Kidney (tissue), 14 donors: Measurements from ENCODE around the gene SVBP. TPM values are rescaled to one million over a fixed set of nuclear protein-coding genes. Genes with fewer than 3 reads are reported as not detected.

ENCODE experiments used
- DNase-seq, 5 donors: peaks; one replicate each; pipeline ENCODE4 v3.0.0-alpha.2; 2013 to 2020
- FAIRE-seq: peaks from 2 replicates; lab custom pipeline; 2012; peaks lifted over from hg19 to GRCh38; lab: Jason Lieb, UNC
- H3K27ac ChIP-seq, 2 donors: one replicate each; pipeline ENCODE4 v1.7.0; 2013; ENCODE audit warnings: low read depth in 2 of 2, low read length in 2 of 2, inconsistent platforms in 1 of 2
- H3K27me3 ChIP-seq: one replicate; pipeline ENCODE4 v1.7.1; 2013; ENCODE audit warnings: low read length, inconsistent platforms; ENCODE audit not compliant: control insufficient read depth, insufficient read depth
- H3K36me3 ChIP-seq, 3 donors: one replicate each; pipeline versions ENCODE4 v1.7.0 to v1.7.1; 2013; ENCODE audit warnings: low read length in 3 of 3, control low read depth in 1 of 3, inconsistent platforms in 1 of 3; ENCODE audit not compliant: insufficient read depth in 3 of 3, control insufficient read depth in 2 of 3
- H3K4me1 ChIP-seq, 3 donors: one replicate each; pipeline versions ENCODE4 v1.7.0 to v1.7.1; 2013; ENCODE audit warnings: low read length in 3 of 3, inconsistent platforms in 1 of 3, low read depth in 1 of 3; ENCODE audit not compliant: control insufficient read depth in 2 of 3, insufficient read depth in 2 of 3
- H3K4me3 ChIP-seq, 3 donors: one replicate each; pipeline versions ENCODE4 v1.7.0 to v1.8.1; 2013; ENCODE audit warnings: low read length in 3 of 3, control low read depth in 1 of 3, inconsistent platforms in 1 of 3
- H3K9ac ChIP-seq, 3 donors: one replicate each; pipeline versions ENCODE4 v1.7.0 to v1.7.1; 2013; ENCODE audit warnings: low read length in 3 of 3, control low read depth in 1 of 3, inconsistent platforms in 1 of 3
- H3K9me3 ChIP-seq, 3 donors: one replicate each; pipeline versions ENCODE4 v1.7.0 to v1.7.1; 2013; ENCODE audit warnings: low read length in 3 of 3, control low read depth in 1 of 3, inconsistent platforms in 1 of 3; ENCODE audit not compliant: control insufficient read depth in 2 of 3, insufficient read depth in 1 of 3
- intact Hi-C: fragments of 100-400 bp; cut with DNase I; formaldehyde crosslinking; loops from one replicate; pipeline ENCODE4 v1.11.1; 2022
- polyA plus RNA-seq: library from polyadenylated mRNA; stranded (reverse); fragments of 350-450 nt; fragmentation: Illumina TruSeq; extraction: RNeasy Lipid Tissue Mini Kit (QIAGEN cat#74804); gene quantifications from one replicate; pipeline ENCODE4 v1.2.3, GENCODE V29; 2014; ENCODE audit warnings: low read depth, low replicate concordance; ENCODE audit not compliant: insufficient read depth
- total RNA-seq: library from RNA; stranded (reverse); fragmentation: NEBNext Ultra II Directional; extraction: Animal tissue kit (Norgen Biotek cat#: 25700); gene quantifications from one replicate; pipeline ENCODE4 v1.2.1, GENCODE V29; 2021
- TF ChIP-seq, protein P1 (sequence below): IDR thresholded peaks from 3 replicates; pipeline ENCODE4 v1.5.1; 2012; ENCODE audit warnings: mild to moderate bottlenecking, moderate library complexity, borderline replicate concordance; ENCODE audit not compliant: insufficient read depth; ENCODE audit errors: extremely low read depth
- donor health status: control.
- donor health status: control.
- donor health status: control.
- donor health status: control.
- donor health status: control.
- donor health status: DM: yes; HTN: yes; CAD: no.
- donor health status: Normal renal cell carcinoma (clear cell type).

SVBP gene
- total and polyA plus RNA-seq, 2 donors from 2014 or later, result 15.5 to 36.8 TPM

DNA sequence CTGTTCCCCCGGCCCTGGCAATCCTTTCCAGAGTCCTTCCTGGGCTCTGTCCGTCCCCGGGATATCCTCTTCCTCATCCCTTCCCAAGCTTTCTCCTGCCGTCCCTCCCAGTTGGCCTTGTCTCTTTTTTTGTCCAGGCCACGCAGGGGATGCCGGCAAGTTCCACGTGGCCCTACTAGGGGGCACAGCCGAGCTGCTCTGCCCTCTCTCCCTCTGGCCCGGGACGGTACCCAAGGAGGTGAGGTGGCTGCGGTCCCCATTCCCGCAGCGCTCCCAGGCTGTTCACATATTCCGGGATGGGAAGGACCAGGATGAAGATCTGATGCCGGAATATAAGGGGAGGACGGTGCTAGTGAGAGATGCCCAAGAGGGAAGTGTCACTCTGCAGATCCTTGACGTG lies 13.4 kb upstream of the SVBP start:
- no peak overlapping the region for H3K9ac ChIP-seq
- no peaks in the 10 kb centered on the region for H3K27me3 ChIP-seq
- intact Hi-C loops, result no loop called here
- FAIRE-seq (no peak), DNase-seq (no peak)
- peaks cover 0 to 6% (median 4%) of the 10 kb centered on the region in 3 donors for H3K36me3 ChIP-seq
- no peaks in the 10 kb centered on the region for H3K9me3 ChIP-seq
- TF ChIP-seq, protein P1, sequence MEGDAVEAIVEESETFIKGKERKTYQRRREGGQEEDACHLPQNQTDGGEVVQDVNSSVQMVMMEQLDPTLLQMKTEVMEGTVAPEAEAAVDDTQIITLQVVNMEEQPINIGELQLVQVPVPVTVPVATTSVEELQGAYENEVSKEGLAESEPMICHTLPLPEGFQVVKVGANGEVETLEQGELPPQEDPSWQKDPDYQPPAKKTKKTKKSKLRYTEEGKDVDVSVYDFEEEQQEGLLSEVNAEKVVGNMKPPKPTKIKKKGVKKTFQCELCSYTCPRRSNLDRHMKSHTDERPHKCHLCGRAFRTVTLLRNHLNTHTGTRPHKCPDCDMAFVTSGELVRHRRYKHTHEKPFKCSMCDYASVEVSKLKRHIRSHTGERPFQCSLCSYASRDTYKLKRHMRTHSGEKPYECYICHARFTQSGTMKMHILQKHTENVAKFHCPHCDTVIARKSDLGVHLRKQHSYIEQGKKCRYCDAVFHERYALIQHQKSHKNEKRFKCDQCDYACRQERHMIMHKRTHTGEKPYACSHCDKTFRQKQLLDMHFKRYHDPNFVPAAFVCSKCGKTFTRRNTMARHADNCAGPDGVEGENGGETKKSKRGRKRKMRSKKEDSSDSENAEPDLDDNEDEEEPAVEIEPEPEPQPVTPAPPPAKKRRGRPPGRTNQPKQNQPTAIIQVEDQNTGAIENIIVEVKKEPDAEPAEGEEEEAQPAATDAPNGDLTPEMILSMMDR, result no peak
- H3K4me3 ChIP-seq, result no peak overlapping the region
- H3K27ac ChIP-seq, result no peak overlapping the region
- H3K4me1 ChIP-seq, result no peaks in the 10 kb centered on the region

DNA sequence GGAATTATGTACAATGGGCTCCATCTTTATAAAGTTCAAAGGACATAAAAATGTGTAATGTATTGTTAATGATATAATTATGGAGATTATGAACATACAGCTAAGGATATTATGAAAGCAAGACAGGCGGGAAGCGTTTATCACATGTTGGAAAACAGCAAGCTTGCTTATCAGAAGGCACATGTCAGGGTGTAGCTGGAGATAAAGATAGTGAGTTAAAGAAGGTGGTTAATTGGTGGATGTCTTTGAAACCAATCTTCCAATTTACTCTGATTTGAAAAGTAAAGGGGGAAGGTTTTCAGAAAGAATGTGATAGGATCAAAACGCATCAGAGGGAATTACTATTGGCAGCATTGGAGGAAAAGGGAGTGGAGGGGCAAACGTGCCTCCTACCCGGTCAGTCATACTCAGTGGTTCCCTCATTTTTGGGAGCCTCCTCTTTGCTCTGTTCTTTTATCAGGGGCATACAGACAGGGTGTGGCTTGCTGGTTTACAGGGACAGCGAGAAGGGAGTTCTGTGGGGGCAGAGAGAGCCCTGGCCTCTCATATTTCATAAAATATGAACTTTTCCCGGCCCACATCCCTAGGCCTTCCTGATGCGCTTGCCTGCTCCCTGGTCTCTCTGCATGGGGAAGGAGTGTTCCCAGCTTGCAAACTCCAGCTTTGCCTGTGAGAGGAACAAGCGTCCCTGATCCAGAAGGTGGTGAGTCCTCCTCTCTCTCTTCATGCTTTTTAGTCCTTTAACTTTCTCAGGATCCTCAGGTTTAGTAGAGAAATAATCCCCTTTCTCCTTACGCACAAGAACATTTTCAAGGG lies 8.0 kb upstream of the SVBP start:
- DNase-seq (peak in 1 of 5 donors; percentile 12), FAIRE-seq (no peak)
- H3K9me3 ChIP-seq, result no peaks in the 10 kb centered on the region
- TF ChIP-seq, protein P1, result no peak
- H3K9ac ChIP-seq, result no peak overlapping the region
- no peaks in the 10 kb centered on the region for H3K27me3 ChIP-seq
- intact Hi-C loops, result no loop called here
- H3K36me3 ChIP-seq, result peaks cover 0 to 4% (median 2%) of the 10 kb centered on the region in 3 donors
- no peak overlapping the region for H3K4me3 ChIP-seq
- H3K4me1 ChIP-seq, result peaks cover 0 to 8% (median 2%) of the 10 kb centered on the region in 3 donors
- no peak overlapping the region for H3K27ac ChIP-seq

DNA sequence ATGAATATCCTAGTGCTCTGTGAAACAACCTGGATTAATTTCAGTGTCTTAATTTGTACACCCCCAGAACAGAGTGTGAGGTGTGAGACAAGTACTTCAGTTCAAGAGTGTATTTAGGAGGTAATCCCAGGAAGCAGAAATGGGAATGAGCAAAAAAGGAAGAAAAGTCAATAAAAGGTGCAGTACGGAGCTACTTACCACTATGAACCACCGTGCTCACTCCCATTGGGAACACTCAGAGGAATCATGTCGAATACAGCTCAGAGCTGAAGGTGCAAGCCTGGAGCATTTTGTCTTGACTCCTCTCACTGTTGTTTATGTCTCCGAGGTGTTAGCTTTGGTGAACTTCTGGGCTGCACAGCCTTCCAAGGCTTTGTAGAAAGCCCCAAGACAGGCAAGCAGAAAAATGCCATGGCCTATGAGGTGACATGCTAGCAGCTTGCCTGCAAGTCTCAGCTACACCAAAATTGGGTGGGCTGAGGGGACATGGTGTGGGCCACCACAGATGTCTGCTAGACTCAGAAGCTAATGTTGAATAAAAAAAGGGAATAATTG lies 7.4 kb upstream of the SVBP start:
- H3K4me1 ChIP-seq, result peaks cover 0 to 8% (median 2%) of the 10 kb centered on the region in 3 donors
- no peak for FAIRE-seq
- intact Hi-C loops, result no loop called here

More for the DNA sequence above, 7.4 kb upstream of the SVBP start:
- Histone ChIP-seq H3K36me3 (no peaks in the 10 kb centered on the region), H3K9ac (no peak overlapping the region), H3K27ac (no peak overlapping the region), H3K9me3 (no peaks in the 10 kb centered on the region), H3K4me3 (no peak overlapping the region), H3K27me3 (no peaks in the 10 kb centered on the region)
- no peak for DNase-seq
- TF ChIP-seq, protein P1, result no peak
